ENCODE data around the gene NUP43.
"Not testable (repeated sequence)": the region's sequence is repeated elsewhere in the genome, so short reads cannot be mapped to it uniquely, and the experiment has no call there.

Gene NUP43

GRCh38 chr6:149746147-149746946 is at the start of gene NUP43:
Gene NUP43, minus strand, starts transcription at chr6:149746529. Its CDS starts 34 bp downstream, at chr6:149746495.
- FAIRE-seq (peak; percentile 46), DNase-seq (ENCODE audit: insufficient read length, low spot score) (peak; percentile 87)

- FAIRE-seq, result no peak
- no peak for DNase-seq (ENCODE audit: insufficient read length, low spot score)
These were observed 37.2 kb upstream of the NUP43 start for GRCh38 chr6:149783551-149783950.

- DNase-seq (ENCODE audit: insufficient read length, low spot score) (no peak), FAIRE-seq (no peak)
These were observed 36.0 kb upstream of the NUP43 start for GRCh38 chr6:149782337-149782736.

- no peak for FAIRE-seq
These were observed 35.4 kb upstream of the NUP43 start for GRCh38 chr6:149781715-149782114.

GRCh38 chr6:149779644-149779963 is 33.3 kb upstream of the NUP43 start:
- DNase-seq (ENCODE audit: insufficient read length, low spot score), result no peak
- no peak for FAIRE-seq

More at GRCh38 chr6:149781715-149782114, 35.4 kb upstream of the NUP43 start:
- DNase-seq (ENCODE audit: insufficient read length, low spot score), result no peak

GRCh38 chr6:149777624-149778023 is 31.3 kb upstream of the NUP43 start:
- DNase-seq (ENCODE audit: insufficient read length, low spot score), result no peak
- FAIRE-seq, result no peak

- no peak for FAIRE-seq
- no peak for DNase-seq (ENCODE audit: insufficient read length, low spot score)
These were observed 25.6 kb upstream of the NUP43 start for GRCh38 chr6:149771925-149772324.

GRCh38 chr6:149771185-149771584 is 24.9 kb upstream of the NUP43 start:
- FAIRE-seq (no peak), DNase-seq (ENCODE audit: insufficient read length, low spot score) (no peak)

GRCh38 chr6:149769676-149770075 is 23.3 kb upstream of the NUP43 start:
- FAIRE-seq (no peak), DNase-seq (ENCODE audit: insufficient read length, low spot score) (no peak)

GRCh38 chr6:149766156-149766769 is 19.9 kb upstream of the NUP43 start:
- FAIRE-seq, result no peak
- no peak for DNase-seq (ENCODE audit: insufficient read length, low spot score)

- FAIRE-seq (no peak), DNase-seq (ENCODE audit: insufficient read length, low spot score) (no peak)
These were observed 17.5 kb upstream of the NUP43 start for GRCh38 chr6:149763866-149764265.

- FAIRE-seq (no peak), DNase-seq (ENCODE audit: insufficient read length, low spot score) (no peak)
These were observed 15.1 kb upstream of the NUP43 start for GRCh38 chr6:149761438-149761837.

GRCh38 chr6:149756261-149756636 is 9.9 kb upstream of the NUP43 start:
- FAIRE-seq, result no peak
- no peak for DNase-seq (ENCODE audit: insufficient read length, low spot score)

GRCh38 chr6:149755300-149756260 is 9.3 kb upstream of the NUP43 start:
- DNase-seq (ENCODE audit: insufficient read length, low spot score) (no peak), FAIRE-seq (no peak)

- FAIRE-seq (no peak), DNase-seq (ENCODE audit: insufficient read length, low spot score) (no peak)
These were observed 8.2 kb upstream of the NUP43 start for GRCh38 chr6:149754548-149754947.

GRCh38 chr6:149753374-149753637 is 7.0 kb upstream of the NUP43 start:
- not testable (repeated sequence) for FAIRE-seq

GRCh38 chr6:149752600-149753373 is 6.5 kb upstream of the NUP43 start:
- DNase-seq (ENCODE audit: insufficient read length, low spot score) (no peak), FAIRE-seq (no peak)

More at GRCh38 chr6:149753374-149753637, 7.0 kb upstream of the NUP43 start:
- DNase-seq (ENCODE audit: insufficient read length, low spot score), result not testable (repeated sequence)

- not testable (repeated sequence) for DNase-seq (ENCODE audit: insufficient read length, low spot score); FAIRE-seq
These were observed 5.6 kb upstream of the NUP43 start for GRCh38 chr6:149751920-149752319.

GRCh38 chr6:149751239-149751638 is 4.9 kb upstream of the NUP43 start:
- DNase-seq (ENCODE audit: insufficient read length, low spot score) (no peak), FAIRE-seq (no peak)

- FAIRE-seq, result no peak
- DNase-seq (ENCODE audit: insufficient read length, low spot score), result peak; percentile 58
These were observed 3.8 kb upstream of the NUP43 start for GRCh38 chr6:149750136-149750609.
